C4-2B (cell line): ENCODE results near the gene HACL1.

Experiments
- CTCF ChIP-seq: fragments of 450-650 bp; conservative IDR thresholded peaks from 2 replicates; pipeline ENCODE4 v1.5.1; 2017; ENCODE audit warnings: mild to moderate bottlenecking
- ZFX ChIP-seq: fragments of 450-650 bp; IDR thresholded peaks from 2 replicates; pipeline ENCODE4 v1.6.1; 2017

GRCh38 chr3:15628967-15629366 is 27.6 kb upstream of the HACL1 start:
- no peak for TF ChIP-seq CTCF
- no peak for TF ChIP-seq ZFX
